HG03097 (cell line): ENCODE measurements around the gene COL26A1.
"Not testable (repeated sequence)": the region's sequence is repeated elsewhere in the genome, so short reads cannot be mapped to it uniquely, and the experiment has no call there.

Source experiments
- ATAC-seq: cut with Tn5 transposase; IDR thresholded peaks from one replicate; pipeline ENCODE4 v1.9.1; 2021; ENCODE audit not compliant: unreplicated experiment, low FRiP score

Gene COL26A1

GRCh38 chr7:101547022-101547915 lies 184.6 kb downstream of the COL26A1 start:
- no peak for ATAC-seq

- ATAC-seq: no peak
Observed at GRCh38 chr7:101547916-101548661, 185.4 kb downstream of the COL26A1 start.

- ATAC-seq: no peak
Observed at GRCh38 chr7:101549734-101550133, 187.1 kb downstream of the COL26A1 start.

- ATAC-seq: no peak
Observed at GRCh38 chr7:101550641-101551541, 188.2 kb downstream of the COL26A1 start.

DNA sequence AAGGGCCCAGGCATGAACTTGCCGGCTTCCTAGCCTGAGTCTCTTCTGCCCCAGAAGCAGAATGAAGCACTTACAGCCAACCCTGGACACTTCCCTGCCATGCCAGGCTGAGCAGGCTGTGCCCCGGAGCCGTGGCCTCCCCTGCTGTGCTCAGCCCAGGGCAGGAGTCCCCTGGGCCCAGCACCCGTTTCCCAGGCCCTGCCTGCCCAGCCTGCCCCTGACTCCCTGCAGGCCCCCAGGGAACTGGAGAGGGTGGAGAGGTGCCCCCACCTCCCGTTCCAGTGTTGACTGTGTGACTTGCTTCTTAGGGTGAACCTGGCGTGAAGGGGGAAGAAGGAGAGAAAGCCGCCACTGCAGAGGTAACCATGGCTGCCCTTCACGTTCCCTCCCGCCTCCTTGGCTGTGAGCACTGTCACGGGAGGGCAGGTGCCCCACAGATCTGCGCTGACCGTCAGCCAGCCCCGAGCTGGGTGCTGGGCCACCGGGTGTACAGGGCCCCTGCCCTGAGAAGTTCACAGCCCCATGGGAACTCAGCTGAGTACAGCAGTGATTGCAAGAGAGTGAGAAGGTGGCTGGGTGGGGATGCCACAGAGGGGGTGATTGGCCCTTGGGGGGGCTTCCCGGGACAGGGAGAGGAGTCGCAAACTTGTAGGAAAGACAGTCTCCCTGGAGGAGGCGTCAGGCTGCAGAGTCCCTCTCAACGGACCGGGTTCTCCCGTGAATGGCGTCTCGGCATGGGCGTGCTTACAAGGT lies 190.5 kb downstream of the COL26A1 start:
- ATAC-seq: no peak

- ATAC-seq: no peak
Observed at GRCh38 chr7:101553771-101554445, 191.2 kb downstream of the COL26A1 start.

DNA sequence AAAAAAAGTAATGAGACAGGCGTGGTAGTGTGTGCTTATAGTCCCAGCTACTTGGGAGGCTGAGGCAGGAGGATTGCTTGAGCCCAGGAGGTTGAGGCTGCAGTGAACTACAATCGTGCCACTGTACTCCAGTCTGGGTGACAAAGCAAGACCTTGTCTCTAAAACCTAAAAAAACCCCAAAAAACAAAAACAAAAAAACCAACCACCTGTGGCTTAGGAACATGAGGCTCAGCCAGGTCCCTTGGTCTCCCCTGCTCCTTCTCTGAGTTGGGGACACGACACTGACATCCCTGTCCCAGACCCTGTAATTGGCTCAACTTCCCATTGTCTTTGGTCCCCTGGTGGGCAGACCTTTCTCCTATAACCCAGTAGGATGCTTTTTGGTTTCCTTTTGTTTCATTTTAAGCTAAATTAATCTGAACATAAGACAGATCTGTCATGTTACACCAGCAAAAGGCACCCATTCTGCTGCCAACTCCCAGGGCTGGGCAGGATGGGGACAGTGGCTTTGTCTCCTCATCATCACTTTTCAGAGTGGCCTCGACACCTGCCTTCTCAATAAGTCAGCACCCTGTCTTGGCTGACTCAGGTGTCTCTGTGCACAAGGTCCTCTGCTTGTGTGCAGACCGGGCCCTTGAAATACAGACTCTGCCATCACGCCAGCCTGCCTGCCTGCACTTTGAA lies 192.1 kb downstream of the COL26A1 start:
- ATAC-seq: no peak

- ATAC-seq: no peak
Observed at GRCh38 chr7:101555269-101555920, 192.7 kb downstream of the COL26A1 start.

GRCh38 chr7:101555921-101556275 lies 193.2 kb downstream of the COL26A1 start:
- ATAC-seq: no peak

GRCh38 chr7:101556453-101556968 lies 193.8 kb downstream of the COL26A1 start:
- no peak for ATAC-seq

GRCh38 chr7:101557421-101557820 lies 194.7 kb downstream of the COL26A1 start:
- ATAC-seq: no peak

GRCh38 chr7:101557978-101558741 lies 195.5 kb downstream of the COL26A1 start:
- ATAC-seq: no peak

- no peak for ATAC-seq
Observed at GRCh38 chr7:101558742-101559325, 196.2 kb downstream of the COL26A1 start.

DNA sequence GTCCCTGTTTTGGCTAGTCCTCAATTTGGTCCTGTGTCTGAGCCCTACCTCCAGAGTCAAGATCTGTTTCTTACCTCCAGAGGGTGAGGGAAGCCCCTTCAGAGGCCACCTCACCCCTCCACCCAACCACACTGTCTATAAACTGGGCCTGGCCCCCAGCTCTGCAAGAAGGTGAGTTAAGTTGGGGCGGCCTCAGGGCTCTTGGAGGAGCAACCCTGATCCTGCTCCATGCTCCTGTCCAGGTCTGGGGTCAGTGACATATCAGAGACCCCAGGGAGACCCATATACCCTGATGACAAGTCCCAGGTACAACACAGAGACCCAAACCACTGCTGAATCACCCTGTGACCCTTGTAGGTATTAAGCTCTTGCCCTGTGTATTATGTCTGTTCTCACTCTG lies 196.9 kb downstream of the COL26A1 start:
- no peak for ATAC-seq

DNA sequence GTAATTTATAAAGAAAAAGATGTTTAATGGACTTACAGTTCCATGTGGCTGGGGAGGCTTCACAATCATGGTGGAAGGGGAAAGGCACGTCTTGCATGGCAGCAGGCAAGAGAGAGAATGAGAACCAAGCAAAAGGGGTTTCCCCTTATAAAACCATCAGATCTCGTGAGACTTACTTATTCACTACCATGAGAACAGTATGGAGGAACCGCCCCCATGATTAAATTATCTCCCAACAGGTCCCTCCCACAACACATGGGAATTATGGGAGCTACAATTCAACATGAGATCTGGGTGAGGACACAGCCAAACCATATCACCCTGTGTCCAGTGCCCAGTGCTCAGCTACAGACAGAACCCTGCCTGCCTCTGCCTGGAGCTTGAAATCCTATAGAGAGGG lies 197.3 kb downstream of the COL26A1 start:
- ATAC-seq: not testable (repeated sequence)

DNA sequence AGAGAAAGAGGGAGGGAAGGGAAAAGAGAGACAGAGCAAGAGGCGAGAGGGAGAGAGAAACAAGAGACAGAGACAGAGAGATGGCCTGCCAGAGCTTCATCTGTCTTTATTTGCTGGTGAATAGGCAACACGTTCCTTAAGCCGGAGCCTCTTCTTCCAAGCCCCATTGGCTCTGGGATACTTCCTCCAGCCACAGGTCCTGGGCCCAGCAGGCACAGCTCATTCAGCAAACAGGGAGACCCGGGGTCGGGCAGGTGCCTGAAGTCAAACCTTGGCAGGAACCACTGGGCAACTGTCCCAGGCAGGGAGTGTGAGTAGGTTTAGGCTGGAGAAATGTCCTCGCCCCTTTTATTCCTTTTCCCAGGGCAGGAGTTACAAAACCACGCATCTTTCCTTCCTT lies 198.2 kb downstream of the COL26A1 start:
- no peak for ATAC-seq

DNA sequence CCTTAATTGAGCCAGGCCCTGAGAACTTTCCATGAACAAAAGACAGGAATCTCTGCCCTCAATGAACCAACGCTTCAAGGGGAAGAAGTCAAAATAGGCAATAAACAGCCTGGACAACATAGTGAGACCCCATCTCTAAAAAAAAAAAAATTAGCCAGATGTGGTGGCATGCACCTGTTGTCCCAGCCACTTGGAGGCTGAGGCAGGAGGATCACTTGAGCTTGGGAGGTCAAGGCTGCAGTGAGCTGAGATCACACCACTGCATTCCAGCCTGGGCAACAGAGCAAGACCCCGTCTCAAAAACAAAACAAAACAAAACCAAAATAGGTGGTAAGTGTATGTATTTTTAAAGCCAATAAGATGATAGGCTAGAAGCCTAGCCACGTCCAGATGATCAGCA lies 198.6 kb downstream of the COL26A1 start:
- ATAC-seq: not testable (repeated sequence)
